Measurements from ENCODE around the gene DDX42.

The DDX42 gene, protein sequence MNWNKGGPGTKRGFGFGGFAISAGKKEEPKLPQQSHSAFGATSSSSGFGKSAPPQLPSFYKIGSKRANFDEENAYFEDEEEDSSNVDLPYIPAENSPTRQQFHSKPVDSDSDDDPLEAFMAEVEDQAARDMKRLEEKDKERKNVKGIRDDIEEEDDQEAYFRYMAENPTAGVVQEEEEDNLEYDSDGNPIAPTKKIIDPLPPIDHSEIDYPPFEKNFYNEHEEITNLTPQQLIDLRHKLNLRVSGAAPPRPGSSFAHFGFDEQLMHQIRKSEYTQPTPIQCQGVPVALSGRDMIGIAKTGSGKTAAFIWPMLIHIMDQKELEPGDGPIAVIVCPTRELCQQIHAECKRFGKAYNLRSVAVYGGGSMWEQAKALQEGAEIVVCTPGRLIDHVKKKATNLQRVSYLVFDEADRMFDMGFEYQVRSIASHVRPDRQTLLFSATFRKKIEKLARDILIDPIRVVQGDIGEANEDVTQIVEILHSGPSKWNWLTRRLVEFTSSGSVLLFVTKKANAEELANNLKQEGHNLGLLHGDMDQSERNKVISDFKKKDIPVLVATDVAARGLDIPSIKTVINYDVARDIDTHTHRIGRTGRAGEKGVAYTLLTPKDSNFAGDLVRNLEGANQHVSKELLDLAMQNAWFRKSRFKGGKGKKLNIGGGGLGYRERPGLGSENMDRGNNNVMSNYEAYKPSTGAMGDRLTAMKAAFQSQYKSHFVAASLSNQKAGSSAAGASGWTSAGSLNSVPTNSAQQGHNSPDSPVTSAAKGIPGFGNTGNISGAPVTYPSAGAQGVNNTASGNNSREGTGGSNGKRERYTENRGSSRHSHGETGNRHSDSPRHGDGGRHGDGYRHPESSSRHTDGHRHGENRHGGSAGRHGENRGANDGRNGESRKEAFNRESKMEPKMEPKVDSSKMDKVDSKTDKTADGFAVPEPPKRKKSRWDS

DNA sequence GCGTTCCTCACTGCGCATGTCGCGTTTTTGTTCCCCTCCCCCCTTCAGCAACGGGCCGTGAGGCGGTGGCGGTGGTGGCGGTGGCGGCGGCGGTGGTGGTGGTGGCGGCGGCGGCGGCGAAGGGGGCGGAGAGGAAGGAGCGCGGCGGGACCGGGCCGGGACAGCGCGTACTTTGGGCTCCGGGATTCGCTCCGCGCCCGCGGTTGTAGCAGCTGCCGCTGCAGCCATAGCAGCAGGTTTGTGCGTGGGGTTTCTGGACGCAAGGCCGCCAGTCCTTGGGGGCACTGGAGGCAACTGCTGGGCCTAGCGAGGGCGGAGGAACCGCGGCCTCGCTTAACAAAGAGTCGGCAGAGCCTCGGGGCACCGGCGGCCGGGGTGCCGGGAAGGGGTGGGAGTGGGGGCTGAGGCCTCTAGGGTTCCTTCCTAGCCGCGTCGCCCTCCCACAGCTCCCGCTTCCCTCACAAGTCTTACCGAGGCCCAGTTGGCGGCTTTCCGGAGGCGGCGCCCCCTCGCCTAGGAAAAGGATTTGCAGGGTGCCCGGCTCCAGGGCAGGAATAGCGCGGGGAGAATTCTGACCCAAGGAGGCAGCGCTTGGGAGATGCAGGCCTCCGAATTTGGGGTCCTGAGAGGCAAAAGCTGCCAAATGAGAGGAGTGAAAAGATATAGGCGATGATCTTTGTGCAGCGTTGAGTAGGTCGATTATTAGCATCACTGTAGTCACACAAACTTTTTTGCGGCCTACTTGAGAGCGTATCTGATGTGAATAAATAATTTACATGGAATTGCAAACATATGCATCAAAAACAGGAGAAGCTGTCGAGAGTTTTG lies at the start of gene DDX42:
Gene DDX42 (plus strand): TSS at position 30 of the 828 bp plus-strand sequence. CDS start 12,880 bp downstream, outside the sequence.
- peak within 1 kb of the TSS; percentile 75 to 99 (median 94) for H3K4me3 ChIP-seq
- H3K27ac ChIP-seq, result peak within 1 kb of the TSS; percentile 74 to 99 (median 96)

- H3K27ac ChIP-seq, result no peak overlapping the region
- H3K4me3 ChIP-seq, result no peak overlapping the region
These were observed 38.3 kb upstream of the DDX42 start for GRCh38 chr17:63735691-63736090.

GRCh38 chr17:63740464-63741142 lies 33.4 kb upstream of the DDX42 start:
- Histone ChIP-seq H3K27ac (peak overlapping the region; percentile 74 to 99 (median 96)), H3K4me3 (peak overlapping the region; percentile 69 to 90 (median 80))

GRCh38 chr17:63741143-63741407 lies 32.9 kb upstream of the DDX42 start:
- peak overlapping the region; percentile 69 to 90 (median 80) for H3K4me3 ChIP-seq
- peak overlapping the region; percentile 74 to 99 (median 96) for H3K27ac ChIP-seq

DNA sequence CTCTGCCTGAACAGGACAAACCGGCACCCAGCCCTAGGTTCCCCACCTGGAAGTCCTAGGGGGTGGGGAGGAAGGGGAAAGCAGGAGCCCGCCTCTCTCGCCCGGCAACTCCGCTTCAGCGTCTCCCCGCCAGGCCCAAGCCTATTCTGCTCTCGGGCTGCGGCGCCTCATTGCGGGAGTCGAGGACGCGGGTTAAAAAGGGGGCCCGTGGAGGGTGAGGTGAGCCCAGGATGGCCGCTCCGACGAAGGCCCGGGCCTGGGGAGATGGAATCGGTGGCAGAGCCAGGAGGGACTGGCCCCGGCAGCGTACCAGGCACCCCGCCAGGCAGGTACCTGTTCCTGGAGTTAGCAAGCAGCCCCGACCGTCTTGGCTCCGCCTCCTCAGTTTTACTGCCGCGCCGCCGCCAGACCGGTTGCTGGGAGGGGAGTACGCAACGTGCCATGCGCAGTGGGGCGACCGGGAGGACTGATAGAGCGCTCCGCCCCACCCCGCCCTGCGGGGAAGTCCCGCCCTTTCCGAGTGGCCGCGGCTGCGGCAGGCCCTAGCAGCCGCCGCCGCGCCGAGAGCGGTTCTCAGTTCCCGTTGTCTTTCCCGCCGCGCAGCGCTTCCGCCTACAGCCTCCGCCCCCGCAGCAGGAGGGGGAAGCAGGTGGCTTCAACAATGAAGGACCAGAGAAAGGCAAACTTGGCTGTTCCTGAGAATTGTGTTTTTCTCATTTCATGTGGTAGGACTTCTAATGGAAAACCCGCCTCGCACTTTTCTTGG lies 32.4 kb upstream of the DDX42 start, which contains the start of gene STRADA:
Gene STRADA (minus strand): TSS at position 392 of the 766 bp plus-strand sequence. CDS start 13,430 bp downstream, outside the sequence.
- Histone ChIP-seq H3K4me3 (peak within 1 kb of the TSS; percentile 69 to 90 (median 80)), H3K27ac (peak within 1 kb of the TSS; percentile 74 to 99 (median 96))

GRCh38 chr17:63751806-63752205 lies 22.2 kb upstream of the DDX42 start:
- peak overlapping the region in 3 of 21 experiments; percentile 23 to 27 (median 27) for H3K27ac ChIP-seq
- no peak overlapping the region for H3K4me3 ChIP-seq

DNA sequence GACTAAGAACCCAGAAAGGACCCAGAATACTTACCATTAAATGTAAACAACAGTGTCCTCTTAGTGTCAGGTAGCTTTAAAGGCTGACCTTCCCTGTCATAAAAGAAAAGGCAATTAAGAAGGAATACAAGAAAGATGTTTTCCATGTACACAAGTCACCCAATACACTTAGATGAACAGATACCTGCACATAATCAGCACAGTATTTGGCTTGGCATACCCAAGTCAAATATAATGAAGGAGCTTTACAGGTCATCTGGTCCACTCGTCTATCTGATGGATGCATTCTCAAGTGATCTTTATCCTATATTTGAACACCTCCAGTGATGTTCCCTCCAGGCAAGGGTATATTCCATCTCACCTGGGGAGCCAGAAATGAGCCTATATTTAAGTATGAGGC lies 21.3 kb upstream of the DDX42 start:
- Histone ChIP-seq H3K4me3 (no peak overlapping the region), H3K27ac (no peak overlapping the region)

- Histone ChIP-seq H3K27ac (peak overlapping the region in 1 of 21 experiments; percentile 5), H3K4me3 (no peak overlapping the region)
These were observed 20.8 kb upstream of the DDX42 start for GRCh38 chr17:63753215-63753614.

DNA sequence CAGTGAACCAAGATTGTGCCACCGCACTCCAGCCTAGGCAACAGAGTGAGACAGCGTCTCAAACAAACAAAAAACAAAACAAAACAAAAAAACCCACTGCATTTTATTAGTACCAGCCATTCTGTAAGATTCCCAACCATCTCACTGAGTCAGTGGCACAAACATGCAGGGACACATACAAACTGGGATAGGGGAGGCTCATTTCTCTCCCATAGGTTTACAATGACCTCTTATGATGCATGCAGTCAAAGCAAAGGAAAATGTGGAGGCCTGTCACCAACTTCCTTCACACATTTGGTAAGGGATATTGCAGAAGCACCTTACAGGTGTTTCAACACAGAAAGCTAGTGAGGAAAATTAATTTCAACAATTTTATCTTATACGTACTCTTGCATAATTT lies 19.9 kb upstream of the DDX42 start:
- Histone ChIP-seq H3K27ac (no peak overlapping the region), H3K4me3 (no peak overlapping the region)

GRCh38 chr17:63758428-63758827 lies 15.5 kb upstream of the DDX42 start:
- Histone ChIP-seq H3K27ac (no peak overlapping the region), H3K4me3 (no peak overlapping the region)

GRCh38 chr17:63760771-63761539 lies 13.0 kb upstream of the DDX42 start:
- Histone ChIP-seq H3K4me3 (no peak overlapping the region), H3K27ac (no peak overlapping the region)

DNA sequence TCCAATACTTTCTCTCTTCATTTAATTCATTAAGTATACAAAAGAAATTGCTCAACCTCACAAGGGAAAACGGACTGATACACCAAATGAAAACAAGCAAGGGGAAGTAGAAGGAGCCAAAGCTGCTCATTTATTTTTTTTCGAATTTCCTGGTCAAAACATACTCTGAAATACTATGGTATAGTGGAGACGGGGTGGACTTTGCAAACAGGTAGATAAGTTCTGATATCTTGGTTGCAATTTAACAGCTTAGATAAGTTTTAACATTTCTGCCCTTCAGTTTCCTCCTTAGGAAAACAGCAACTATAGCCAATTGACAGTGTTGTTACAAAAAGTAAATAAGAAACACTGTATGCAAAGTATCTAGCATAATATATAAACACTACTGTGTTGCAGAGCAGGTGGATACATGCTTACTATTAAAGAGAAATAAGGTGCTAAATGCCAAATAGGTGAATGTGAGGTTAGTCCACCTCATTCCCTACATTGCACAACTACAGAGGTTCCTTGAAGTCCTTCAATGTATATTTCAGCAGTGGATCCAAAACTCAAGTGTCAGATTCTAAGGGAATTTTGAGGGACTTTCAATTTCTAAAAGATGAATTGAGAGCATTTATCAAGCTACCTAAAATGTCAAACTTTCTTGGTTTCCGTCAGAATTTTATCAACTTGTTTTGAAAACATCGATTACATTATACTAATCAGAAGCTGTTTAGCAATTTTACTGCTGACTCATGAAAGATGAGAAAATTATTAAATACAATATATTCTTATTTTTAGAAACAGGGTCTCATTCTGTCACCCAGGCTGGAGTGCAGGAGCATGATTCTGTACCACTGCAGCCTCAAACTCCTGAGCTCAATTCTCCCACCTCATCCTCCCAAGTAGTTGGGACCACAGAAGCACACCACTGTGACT lies 11.6 kb upstream of the DDX42 start:
- no peak overlapping the region for H3K27ac ChIP-seq
- no peak overlapping the region for H3K4me3 ChIP-seq

GRCh38 chr17:63764716-63765115 lies 9.3 kb upstream of the DDX42 start:
- H3K27ac ChIP-seq, result no peak overlapping the region
- no peak overlapping the region for H3K4me3 ChIP-seq

- Histone ChIP-seq H3K4me3 (no peak overlapping the region), H3K27ac (no peak overlapping the region)
These were observed 7.2 kb upstream of the DDX42 start for GRCh38 chr17:63766754-63767153.

DNA sequence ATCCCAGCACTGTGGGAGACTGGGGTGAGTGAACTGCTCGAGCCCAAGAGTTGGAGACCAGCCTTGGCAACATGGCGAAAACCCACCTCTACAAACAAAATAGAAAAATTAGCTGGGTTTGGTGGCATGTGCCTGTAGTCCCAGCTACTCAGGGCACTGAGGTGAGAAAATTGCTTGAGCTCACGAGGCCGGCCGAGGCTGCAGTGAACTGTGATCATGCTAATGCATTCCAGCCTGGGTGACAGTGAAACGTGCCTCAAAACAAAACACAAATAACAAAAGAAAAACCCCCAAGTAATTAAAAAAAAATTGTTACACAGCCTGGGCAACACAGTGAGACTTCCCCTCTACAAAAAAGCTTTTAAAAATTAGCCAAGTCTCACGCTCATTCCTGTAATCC lies 5.5 kb upstream of the DDX42 start:
- Histone ChIP-seq H3K27ac (no peak overlapping the region), H3K4me3 (no peak overlapping the region)

DNA sequence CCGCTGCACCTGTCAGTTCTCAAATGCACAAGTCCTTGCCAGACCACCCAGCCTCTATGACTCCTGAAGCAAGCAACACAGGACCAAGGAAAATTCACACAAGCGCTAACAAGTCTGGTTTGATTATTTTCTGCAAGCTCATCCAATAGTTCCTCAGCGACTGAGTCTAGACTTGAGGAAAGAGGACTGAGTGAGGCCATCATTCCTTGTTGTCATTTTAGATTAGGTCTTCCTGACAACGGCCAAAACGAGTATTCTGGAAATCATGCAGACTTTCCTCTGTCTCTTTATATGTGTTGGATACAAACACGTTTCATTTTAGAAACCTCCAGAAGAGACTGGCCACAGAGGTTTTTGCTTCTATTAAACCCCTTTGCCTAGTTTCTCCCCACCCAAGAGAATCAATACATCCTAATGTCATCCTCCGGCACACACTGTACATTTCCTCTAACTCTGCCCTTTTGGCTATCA lies 1.1 kb upstream of the DDX42 start:
- Histone ChIP-seq H3K4me3 (peak overlapping the region; percentile 75 to 99 (median 94)), H3K27ac (peak overlapping the region; percentile 74 to 99 (median 96))

All from skin epidermis (tissue), 12 donors.